Measurements from ENCODE around the gene SLC6A1. TPM values are rescaled to one million over a fixed set of nuclear protein-coding genes. Genes with fewer than 3 reads are reported as not detected.

Gene SLC6A1
- polyA plus RNA-seq, 2 of the 4 experiments (the other 2 are of a cell fraction): not detected

- TF ChIP-seq JUNB (IDR thresholded peaks at IDR 0.05): no peak
- no peak for TF ChIP-seq MYC (IDR thresholded peaks at IDR 0.05; ENCODE audit: borderline replicate concordance, low read length)
- TF ChIP-seq HOXB5 (CRISPR knock-in tag; IDR thresholded peaks at IDR 0.05): no peak
- no peak for TF ChIP-seq RNF2 (IDR thresholded peaks at IDR 0.05; ENCODE audit: borderline replicate concordance, low read depth)
- no peak for TF ChIP-seq ZNF302 (CRISPR knock-in tag; IDR thresholded peaks at IDR 0.05)
- no peak for TF ChIP-seq ZC3H11A (IDR thresholded peaks at IDR 0.05)
- no peak for TF ChIP-seq TFCP2L1 (CRISPR knock-in tag; IDR thresholded peaks at IDR 0.05)
- no peak for TF ChIP-seq GATA3 (IDR thresholded peaks at IDR 0.05; ENCODE audit: borderline replicate concordance)
- no peak for TF ChIP-seq EHF (CRISPR knock-in tag; IDR thresholded peaks at IDR 0.05)
- Histone ChIP-seq H3K9me3 (no peaks in the 10 kb centered on the region), H3K4me1 (no peaks in the 10 kb centered on the region), H3K4me2 (no peak overlapping the region), H3K4me3 (no peak overlapping the region), H3K27ac (no peak overlapping the region)
- ChIA-PET CTCF (interaction anchor here (0.6 to 8.4 kb wide), 6 partner anchors 11 to 1581 kb away, joined by 3 to 46 read pairs (median 16); no protein-coding TSS in a partner anchor), POLR2A (no interaction called here)
- 15% methylated on average over 5 of the region's 5 CpGs for WGBS (ENCODE audit: missing lambda C conversion rate)
- FAIRE-seq (no peak), DNase-seq (ENCODE audit: low read depth in 1 of 2, low spot score in 1 of 2) (no peak), ATAC-seq (no peak)
Observed at GRCh38 chr3:10962481-10963036, 30.0 kb upstream of the SLC6A1 start.

GRCh38 chr3:10964537-10965167 is 27.9 kb upstream of the SLC6A1 start:
- Histone ChIP-seq H3K27ac (no peak overlapping the region), H3K4me1 (no peaks in the 10 kb centered on the region), H3K9me3 (no peaks in the 10 kb centered on the region), H3K4me2 (no peak overlapping the region), H3K4me3 (no peak overlapping the region)
- no peak for FAIRE-seq
- ATAC-seq: peak in 1 of 2 experiments; percentile 64; a peak in 3 of 6 replicates
- WGBS (ENCODE audit: missing lambda C conversion rate): 53% methylated on average over 6 of the region's 6 CpGs
- TF ChIP-seq NR3C1 (IDR thresholded peaks at IDR 0.05) (no peak), ATOH8 (CRISPR knock-in tag; IDR thresholded peaks at IDR 0.05; ENCODE audit: low read depth) (no peak), USF2 (IDR thresholded peaks at IDR 0.05) (no peak), REST (IDR thresholded peaks at IDR 0.05) (peak; percentile 86)
- DNase-seq (ENCODE audit: low read depth in 1 of 2, low spot score in 1 of 2): no peak
- CTCF ChIA-PET: interaction anchor here (1.1 to 8.4 kb wide), 6 partner anchors 10 to 96 kb away, joined by 3 to 46 read pairs (median 14); no protein-coding TSS in a partner anchor
- POLR2A ChIA-PET: no interaction called here

GRCh38 chr3:10968401-10968800 is 24.1 kb upstream of the SLC6A1 start:
- DNase-seq (ENCODE audit: low read depth in 1 of 2, low spot score in 1 of 2): no peak
- H3K4me2 ChIP-seq: no peak overlapping the region
- ATAC-seq: no peak
- H3K4me3 ChIP-seq: no peak overlapping the region
- no peak overlapping the region for H3K27ac ChIP-seq
- 44% methylated on average over 4 of the region's 4 CpGs for WGBS (ENCODE audit: missing lambda C conversion rate)
- H3K9me3 ChIP-seq: no peaks in the 10 kb centered on the region
- no peak for FAIRE-seq
- POLR2A ChIA-PET: no interaction called here
- H3K4me1 ChIP-seq: no peaks in the 10 kb centered on the region
- CTCF ChIA-PET: interaction anchor here (0.7 to 8.4 kb wide), 5 partner anchors 14 to 334 kb away, joined by 3 to 46 read pairs (median 4); no protein-coding TSS in a partner anchor
- no peak for TF ChIP-seq CHD2 (IDR thresholded peaks at IDR 0.05; ENCODE audit: low read length, partially characterized antibody)
- no peak for TF ChIP-seq SMC3 (IDR thresholded peaks at IDR 0.05)
- TF ChIP-seq FOSL2 (IDR thresholded peaks at IDR 0.05): no peak
- no peak for TF ChIP-seq FOSL2 (CRISPR knock-in tag; IDR thresholded peaks at IDR 0.05)
- no peak for TF ChIP-seq GATA3 (IDR thresholded peaks at IDR 0.05; ENCODE audit: borderline replicate concordance)
- no peak for TF ChIP-seq FOSB (CRISPR knock-in tag; IDR thresholded peaks at IDR 0.05)
- TF ChIP-seq E2F6 (IDR thresholded peaks at IDR 0.05; ENCODE audit: borderline replicate concordance, low read depth): no peak

Measured in A549 (cell line).